Measurements from ENCODE around the gene KBTBD3.

GRCh38 chr11:106059617-106060016 is 17.5 kb downstream of the KBTBD3 start:
- TF ChIP-seq POLR2A (IDR thresholded peaks at IDR 0.05) (no peak), CTCF (IDR thresholded peaks at IDR 0.05) (no peak)

Data from tibial nerve (tissue), 3 donors.